GM12878 (cell line): Measurements from ENCODE around the gene KRT71.

ENCODE experiments used
- CEBPB ChIP-seq, 2 experiments: fragments of 150-350 bp in 1 of 2; IDR thresholded peaks; 2 replicates each; pipeline ENCODE4 v1.6.1; 2012 to 2014; ENCODE audit warnings: low read depth in 2 of 2, low read length in 2 of 2, borderline replicate concordance in 1 of 2, inconsistent platforms in 1 of 2
- EP300 ChIP-seq, 2 experiments: fragments of 150-350 bp in 1 of 2; IDR thresholded peaks; 2 replicates each; pipeline ENCODE4 v1.6.1; 2011 to 2012; ENCODE audit warnings: low read depth in 2 of 2, low read length in 2 of 2, borderline replicate concordance in 1 of 2, improper control_type of control experiment in 1 of 2, inconsistent platforms in 1 of 2; ENCODE audit not compliant: control insufficient read depth in 1 of 2
- FOXK2 ChIP-seq: fragments of 450-650 bp; IDR thresholded peaks from 2 replicates; pipeline ENCODE4 v1.6.1; 2017; ENCODE audit warnings: mild to moderate bottlenecking, moderate library complexity
- TCF12 ChIP-seq: IDR thresholded peaks from 2 replicates; pipeline ENCODE4 v1.6.1; 2011; ENCODE audit warnings: low read depth, mild to moderate bottlenecking, low read length

DNA sequence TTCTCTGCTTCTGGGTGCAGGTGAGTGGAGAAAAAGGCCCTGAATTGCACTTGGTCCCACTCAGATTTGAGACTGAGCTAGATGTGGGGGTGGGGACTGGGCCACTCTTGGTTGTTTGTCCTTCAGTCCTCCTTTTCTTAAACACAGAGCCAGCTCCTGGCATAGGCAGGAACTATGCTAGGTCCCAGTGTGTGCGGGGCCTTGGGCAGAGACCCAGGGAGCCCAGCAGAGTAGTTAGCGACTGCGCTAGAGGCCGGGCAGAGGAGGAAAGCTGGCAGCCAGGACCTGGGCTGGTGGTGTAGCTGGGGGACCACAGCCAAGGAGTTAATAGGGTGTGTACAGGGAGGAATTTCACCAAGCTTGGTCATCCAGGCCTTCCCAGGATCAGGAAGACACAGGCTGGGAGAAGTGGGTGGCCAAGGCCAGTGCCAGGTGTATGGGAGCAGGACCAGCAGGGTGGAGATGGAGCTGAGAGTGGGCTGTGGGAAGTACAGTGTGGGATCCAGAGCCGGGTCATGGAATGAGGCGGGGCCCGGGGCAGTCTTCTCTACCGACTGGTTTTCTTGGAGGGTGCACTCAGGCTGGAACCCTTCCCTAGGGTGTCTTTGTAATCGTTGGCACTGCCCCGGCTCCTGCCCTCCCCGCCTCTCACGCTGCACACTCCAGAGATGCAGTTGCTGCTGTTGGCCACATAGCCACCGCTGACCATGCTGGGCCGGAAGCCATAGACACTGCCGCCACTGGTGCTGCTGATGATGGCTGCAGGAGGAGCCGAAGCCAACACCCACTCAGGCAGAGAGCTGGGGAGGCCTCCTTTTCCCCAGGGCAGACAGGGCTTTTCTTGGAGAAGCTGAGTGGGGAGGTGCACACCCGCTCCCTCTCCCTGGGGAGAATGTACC lies 8.7 kb downstream of the KRT71 start:
- no peak for TF ChIP-seq FOXK2
- no peak for TF ChIP-seq CEBPB (IDR thresholded peaks at IDR 0.05; ENCODE audit: borderline replicate concordance in 1 of 2, low read depth in 2 of 2, low read length in 2 of 2)
- TF ChIP-seq TCF12: no peak
- no peak for TF ChIP-seq EP300 (IDR thresholded peaks at IDR 0.05; ENCODE audit: borderline replicate concordance in 1 of 2, control insufficient read depth in 1 of 2, low read depth in 2 of 2, low read length in 2 of 2)
